Activated CD4-positive, alpha-beta T cell treated with anti-CD3 and anti-CD28 coated beads, Interleukin-2, amount 50 U/mL, for 16 hours (primary cell): ENCODE measurements around the gene KANSL1.

Source experiments
- DNase-seq: peaks from one replicate; pipeline ENCODE4 v3.0.0-alpha.2; 2020

The KANSL1 gene

GRCh38 chr17:46167267-46167666, 26.0 kb downstream of the KANSL1 start:
- no peak for DNase-seq

- DNase-seq = no peak
Observed at GRCh38 chr17:46166692-46167249, 26.5 kb downstream of the KANSL1 start.

GRCh38 chr17:46163929-46164594, 29.2 kb downstream of the KANSL1 start:
- no peak for DNase-seq

- no peak for DNase-seq
Observed at GRCh38 chr17:46163316-46163715, 29.9 kb downstream of the KANSL1 start.

GRCh38 chr17:46162866-46163265, 30.4 kb downstream of the KANSL1 start:
- no peak for DNase-seq

GRCh38 chr17:46160169-46160568, 33.1 kb downstream of the KANSL1 start:
- no peak for DNase-seq

GRCh38 chr17:46159686-46160085, 33.5 kb downstream of the KANSL1 start:
- DNase-seq = no peak

DNA sequence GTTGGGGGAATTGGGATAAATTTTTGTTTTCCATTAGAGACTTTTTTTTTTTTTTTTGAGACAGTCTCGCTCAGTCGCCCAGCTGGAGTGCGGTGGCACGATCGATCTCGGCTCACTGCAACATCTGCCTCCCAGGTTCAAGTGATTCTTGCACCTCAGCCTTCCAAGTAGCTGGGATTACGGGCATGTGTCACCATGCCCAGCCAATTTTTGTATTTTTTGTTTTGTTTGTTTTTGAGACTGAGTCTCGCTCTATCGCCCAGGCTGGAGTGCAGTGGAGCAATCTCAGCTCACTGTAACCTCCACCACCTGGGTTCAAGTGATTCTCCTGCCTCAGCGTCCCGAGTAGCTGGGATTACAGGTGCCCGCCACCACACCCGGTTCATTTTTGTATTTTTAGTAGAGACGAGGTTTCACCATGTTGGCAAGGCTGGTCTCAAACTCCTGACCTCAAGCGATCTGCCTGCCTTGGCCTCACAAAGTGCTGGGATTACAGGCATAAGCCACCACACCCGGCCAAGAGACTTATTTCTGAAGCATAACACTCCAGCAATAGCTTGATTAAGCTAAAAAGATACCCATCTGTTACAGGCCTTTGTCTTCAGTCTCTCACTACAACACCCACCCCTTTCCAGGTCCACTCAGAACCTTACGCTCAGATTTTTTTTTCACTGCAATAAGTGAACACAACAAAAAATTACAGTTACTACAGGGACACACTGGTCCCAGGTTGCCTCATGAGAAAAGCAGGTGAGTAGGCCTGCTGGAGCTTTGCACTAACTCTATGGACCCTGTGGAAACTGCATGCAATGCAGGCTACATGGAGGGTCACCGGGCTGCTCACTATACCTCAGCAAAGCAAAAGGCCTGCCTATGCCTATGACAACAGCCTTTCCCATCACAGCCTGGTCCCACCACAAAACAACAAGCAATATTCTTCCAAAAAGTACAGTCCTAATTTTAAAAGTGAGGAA, 34.6 kb downstream of the KANSL1 start:
- no peak for DNase-seq

DNA sequence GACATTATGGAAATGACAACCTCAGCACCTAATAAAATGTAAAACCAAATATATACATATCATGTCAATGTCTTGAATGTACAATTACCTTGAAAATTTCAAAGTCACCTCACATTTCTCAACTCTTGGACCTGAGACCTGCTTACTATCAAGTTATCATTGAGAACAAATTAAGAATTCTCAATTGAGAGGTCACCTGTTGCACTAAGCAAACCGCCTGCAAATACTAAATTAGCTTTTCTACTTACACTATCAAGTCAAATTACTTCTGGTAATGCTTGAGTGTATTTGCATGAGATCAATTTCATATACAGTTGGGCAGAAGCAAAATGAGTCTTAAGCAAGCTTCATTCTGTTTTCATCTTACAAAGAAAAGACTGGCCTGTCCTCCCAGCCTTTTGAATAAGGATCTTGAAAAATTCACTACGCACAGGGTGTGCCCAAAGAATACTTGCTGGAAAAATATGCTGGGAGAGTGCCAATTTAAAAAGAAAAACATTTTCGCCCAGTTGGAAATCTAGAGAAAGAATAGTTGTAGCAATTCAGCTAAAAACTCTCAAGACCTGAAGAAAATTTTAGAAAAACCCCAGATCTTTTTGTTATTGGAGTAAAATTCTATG, 35.7 kb downstream of the KANSL1 start:
- DNase-seq = no peak

- peak; percentile 52 for DNase-seq
Observed at GRCh38 chr17:46154151-46154816, 38.9 kb downstream of the KANSL1 start.

DNA sequence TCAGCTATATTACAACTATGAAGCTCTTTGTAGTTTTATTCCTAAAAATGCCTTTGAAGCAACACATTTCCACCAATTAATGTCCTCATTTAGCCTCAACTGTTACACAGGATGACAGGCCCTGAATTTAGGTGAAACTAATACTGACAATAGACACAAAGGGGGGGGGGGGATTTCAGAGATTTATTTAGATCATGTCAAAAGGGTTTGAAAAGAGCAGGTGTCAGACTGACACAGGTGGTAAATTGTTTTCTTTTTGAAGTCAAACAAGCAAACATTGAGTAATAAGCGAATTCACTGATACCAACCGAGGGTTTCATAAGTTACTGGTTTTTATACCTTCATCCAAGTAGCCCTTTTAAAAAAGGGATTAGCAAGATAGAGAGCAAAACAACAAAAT, 40.8 kb downstream of the KANSL1 start:
- no peak for DNase-seq

GRCh38 chr17:46151762-46152161, 41.5 kb downstream of the KANSL1 start:
- no peak for DNase-seq

DNA sequence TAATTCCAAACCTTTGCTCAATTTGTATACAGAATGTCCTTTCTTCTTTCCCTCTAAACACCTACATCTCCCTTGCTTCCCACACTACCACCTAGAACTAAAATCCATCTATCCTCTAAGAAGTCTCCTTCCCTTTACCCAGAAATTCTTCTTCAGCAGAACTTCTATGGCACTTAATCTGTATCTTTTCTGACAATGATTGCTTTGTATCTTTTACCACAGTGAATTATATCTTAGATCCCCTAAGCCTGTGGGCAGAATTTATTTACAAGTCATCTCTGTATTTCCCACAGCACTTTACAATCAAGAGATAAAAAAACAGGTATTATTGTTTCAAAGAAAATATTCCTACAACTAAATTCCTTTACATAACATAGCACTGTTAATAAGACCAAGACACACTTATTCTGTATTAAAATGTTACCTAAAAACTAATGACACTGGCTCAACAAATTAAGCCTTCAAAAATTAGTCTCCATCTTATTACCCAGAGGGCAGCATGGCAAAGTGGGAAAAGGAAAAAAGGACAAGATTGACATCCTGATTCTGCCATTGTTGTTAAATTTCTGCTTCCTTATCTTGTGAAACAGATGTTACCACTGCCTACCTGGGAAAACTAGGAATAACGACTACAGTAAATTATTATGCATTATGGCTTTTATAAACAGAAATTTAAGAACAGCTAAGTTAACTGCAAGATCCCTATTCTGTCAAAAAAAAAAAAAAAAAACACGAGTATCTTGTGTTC, 42.8 kb downstream of the KANSL1 start:
- no peak for DNase-seq

GRCh38 chr17:46148247-46148646, 45.0 kb downstream of the KANSL1 start:
- DNase-seq = no peak

DNA sequence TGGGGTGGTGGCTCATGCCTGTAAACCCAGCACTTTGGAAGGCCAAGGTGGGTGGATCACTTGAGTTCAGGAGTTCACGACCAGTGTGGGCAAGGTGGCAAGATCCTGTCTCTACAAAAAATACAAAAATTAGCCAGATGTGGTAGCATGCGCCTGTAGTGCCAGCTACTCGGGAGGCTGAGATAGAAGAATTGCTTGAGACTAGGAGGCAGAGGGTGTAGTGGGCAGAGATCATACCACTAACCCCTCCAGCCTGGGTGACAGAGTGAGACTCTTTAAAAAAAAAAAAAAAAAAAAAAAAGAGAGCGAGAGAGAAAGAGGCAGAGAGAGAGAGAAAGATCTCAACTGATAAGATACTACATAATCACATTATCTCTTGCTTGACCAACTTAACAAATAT, 45.9 kb downstream of the KANSL1 start:
- no peak for DNase-seq

DNA sequence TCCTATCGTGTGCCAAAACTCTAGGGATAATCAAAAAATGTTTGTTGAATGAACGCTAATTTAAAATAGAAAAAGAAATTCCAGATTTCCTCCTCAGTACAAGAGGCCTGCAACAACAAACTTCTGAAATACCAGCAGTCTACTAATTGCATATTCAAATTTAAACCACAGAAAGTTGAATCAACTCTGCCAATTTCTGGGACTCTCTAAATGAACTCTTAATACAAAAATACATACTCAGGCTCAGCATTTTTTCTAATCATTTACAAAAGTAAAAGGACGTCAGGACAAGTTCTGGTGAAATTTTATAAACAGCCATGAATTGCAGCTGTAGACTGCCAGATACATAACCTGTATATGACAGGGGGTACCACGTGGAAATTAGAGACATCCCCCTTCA, 49.0 kb downstream of the KANSL1 start:
- DNase-seq = no peak

GRCh38 chr17:46143827-46144236, 49.4 kb downstream of the KANSL1 start:
- no peak for DNase-seq

DNA sequence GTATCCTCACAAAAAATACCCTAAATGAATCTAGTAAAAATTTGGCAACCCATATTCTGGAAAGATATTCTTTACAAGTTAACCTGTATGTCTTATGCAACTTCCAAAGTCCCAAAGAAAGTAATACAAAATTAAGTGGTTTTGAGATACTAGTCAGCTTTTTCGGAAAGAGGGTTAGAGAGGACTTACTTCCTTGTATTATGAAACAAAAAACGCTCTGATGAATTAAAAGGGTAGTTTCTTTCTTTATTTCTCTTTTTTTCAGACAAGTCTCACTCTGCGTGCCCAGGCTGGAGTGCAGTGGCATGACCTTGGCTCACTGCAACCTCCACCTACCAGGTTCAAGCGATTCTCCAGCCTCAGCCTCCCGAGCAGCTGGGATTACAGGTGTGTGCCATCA, 51.6 kb downstream of the KANSL1 start:
- peak; percentile 32 for DNase-seq

DNA sequence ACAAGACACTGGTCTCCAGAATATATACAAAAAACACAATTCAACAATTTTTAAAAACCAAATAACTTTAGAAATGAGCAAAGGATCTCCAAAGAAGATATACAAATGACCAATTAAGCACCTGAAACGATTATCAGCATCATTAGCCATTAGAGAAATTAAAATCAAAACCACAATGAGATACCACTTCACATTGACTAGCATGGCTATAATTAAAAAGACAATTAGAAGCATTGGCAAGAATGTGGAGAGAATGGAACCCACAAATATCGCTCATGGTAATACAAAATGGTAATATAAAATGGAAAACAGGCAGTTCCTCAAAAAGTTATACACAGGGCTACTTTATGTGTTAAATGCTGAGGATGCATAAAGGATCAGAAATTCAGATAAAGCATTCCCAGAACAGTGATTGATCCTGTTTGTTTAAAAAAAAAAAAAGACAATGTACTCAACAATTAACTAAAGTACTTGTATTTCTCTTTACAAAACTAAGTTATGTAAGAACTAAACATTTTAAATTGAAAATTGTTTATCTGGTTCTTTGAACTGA, 52.5 kb downstream of the KANSL1 start:
- no peak for DNase-seq

DNA sequence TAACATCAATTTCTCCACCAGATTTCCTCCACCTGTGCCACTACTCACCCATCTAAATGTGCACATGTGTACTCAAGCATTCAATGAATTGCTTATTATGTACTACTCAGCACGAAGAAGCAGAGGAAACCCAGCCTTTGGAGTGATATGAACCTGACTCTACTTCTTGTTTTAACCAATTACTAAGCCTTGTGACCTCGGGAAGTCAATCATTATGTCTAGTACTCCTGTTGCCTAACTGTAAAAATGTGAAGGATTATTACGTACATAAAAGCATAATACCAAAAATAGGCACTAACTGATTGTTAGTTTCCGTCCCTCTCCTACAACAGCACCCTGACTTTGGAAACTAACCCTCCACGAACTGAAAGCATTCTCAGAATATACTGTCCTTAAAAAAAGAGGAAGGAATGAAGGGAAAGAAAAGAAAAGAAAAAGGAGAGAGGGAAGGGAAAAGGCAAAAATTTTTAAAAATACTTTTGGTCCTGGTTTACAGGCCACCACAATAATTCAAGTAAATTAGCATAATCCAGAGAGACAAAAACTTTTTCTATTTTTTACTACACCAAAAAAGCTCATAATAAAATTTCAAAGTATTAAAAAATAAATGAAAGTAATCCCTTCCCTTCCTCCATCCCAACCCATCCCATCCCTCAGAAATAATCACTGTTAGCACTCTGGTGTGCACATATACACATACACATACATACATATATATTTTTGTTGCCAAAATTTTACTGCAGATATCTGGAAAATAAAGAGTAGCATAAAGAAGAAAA, 53.6 kb downstream of the KANSL1 start:
- DNase-seq = no peak

DNA sequence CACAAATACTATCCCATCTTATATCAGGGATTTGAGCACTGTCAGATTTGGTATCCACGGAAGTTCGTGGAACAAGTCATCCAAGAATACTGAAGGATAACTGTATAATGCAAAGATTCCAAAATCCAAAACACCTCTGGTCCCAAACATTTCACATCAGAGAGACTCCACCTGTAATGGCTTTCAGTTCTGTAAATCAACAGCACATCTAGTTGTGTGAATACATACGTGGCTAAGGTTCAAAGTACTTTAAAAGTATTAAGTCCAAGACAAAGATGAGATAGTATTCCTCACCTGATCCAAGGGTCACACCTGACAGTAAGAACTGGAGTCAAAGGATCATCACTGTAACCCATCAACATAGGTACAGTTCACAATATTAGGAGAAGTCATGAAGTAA, 54.8 kb downstream of the KANSL1 start:
- no peak for DNase-seq
